Measurements from ENCODE around the gene COX7A2L. TPM values are rescaled to one million over a fixed set of nuclear protein-coding genes. Genes with fewer than 3 reads are reported as not detected.

COX7A2L gene
- total RNA-seq, 1 donor from 2014 or later = 85.7 TPM

- Mint-ChIP-seq H3K27ac (no peak overlapping the region), H3K36me3 (ENCODE audit: insufficient read depth) (peaks cover 7% of the 10 kb centered on the region), H3K4me3 (ENCODE audit: low read depth) (no peak overlapping the region), H3K4me1 (ENCODE audit: low read depth) (no peaks in the 10 kb centered on the region), H3K9me3 (ENCODE audit: low read depth) (no peaks in the 10 kb centered on the region), H3K27me3 (no peaks in the 10 kb centered on the region)
- no peak for TF ChIP-seq CTCF (IDR thresholded peaks at IDR 0.05; ENCODE audit: unreplicated experiment)
- no peak for DNase-seq (ENCODE audit: low spot score, unreplicated experiment)
Observed at GRCh38 chr2:42324949-42325348, 36.1 kb downstream of the COX7A2L start.

GRCh38 chr2:42324244-42324643, 36.8 kb downstream of the COX7A2L start:
- Mint-ChIP-seq H3K27ac (no peak overlapping the region), H3K4me3 (ENCODE audit: low read depth) (no peak overlapping the region)
- no peak for DNase-seq (ENCODE audit: low spot score, unreplicated experiment)

GRCh38 chr2:42321452-42322064, 39.5 kb downstream of the COX7A2L start:
- TF ChIP-seq CTCF (IDR thresholded peaks at IDR 0.05; ENCODE audit: unreplicated experiment) = no peak
- peaks cover 12% of the 10 kb centered on the region for H3K36me3 Mint-ChIP-seq (ENCODE audit: insufficient read depth)
- no peak overlapping the region for H3K4me3 Mint-ChIP-seq (ENCODE audit: low read depth)
- H3K27me3 Mint-ChIP-seq = no peaks in the 10 kb centered on the region
- H3K4me1 Mint-ChIP-seq (ENCODE audit: low read depth) = no peaks in the 10 kb centered on the region
- H3K27ac Mint-ChIP-seq = peak overlapping the region; percentile 56
- DNase-seq (ENCODE audit: low spot score, unreplicated experiment) = no peak
- no peaks in the 10 kb centered on the region for H3K9me3 Mint-ChIP-seq (ENCODE audit: low read depth)

More at GRCh38 chr2:42324244-42324643, 36.8 kb downstream of the COX7A2L start:
- TF ChIP-seq CTCF (IDR thresholded peaks at IDR 0.05; ENCODE audit: unreplicated experiment) = no peak
- Mint-ChIP-seq H3K4me1 (ENCODE audit: low read depth) (no peaks in the 10 kb centered on the region), H3K27me3 (no peaks in the 10 kb centered on the region), H3K36me3 (ENCODE audit: insufficient read depth) (peaks cover 7% of the 10 kb centered on the region), H3K9me3 (ENCODE audit: low read depth) (no peaks in the 10 kb centered on the region)

- H3K9me3 Mint-ChIP-seq (ENCODE audit: low read depth) = no peaks in the 10 kb centered on the region
Observed at GRCh38 chr2:42319265-42319664, 41.8 kb downstream of the COX7A2L start.

GRCh38 chr2:42317945-42318344, 43.1 kb downstream of the COX7A2L start:
- Mint-ChIP-seq H3K9me3 (ENCODE audit: low read depth) (no peaks in the 10 kb centered on the region), H3K27me3 (no peaks in the 10 kb centered on the region), H3K4me3 (ENCODE audit: low read depth) (no peak overlapping the region), H3K27ac (no peak overlapping the region), H3K36me3 (ENCODE audit: insufficient read depth) (peaks cover 18% of the 10 kb centered on the region), H3K4me1 (ENCODE audit: low read depth) (no peaks in the 10 kb centered on the region)
- DNase-seq (ENCODE audit: low spot score, unreplicated experiment) = no peak
- no peak for TF ChIP-seq CTCF (IDR thresholded peaks at IDR 0.05; ENCODE audit: unreplicated experiment)

More at GRCh38 chr2:42319265-42319664, 41.8 kb downstream of the COX7A2L start:
- H3K4me3 Mint-ChIP-seq (ENCODE audit: low read depth) = no peak overlapping the region
- DNase-seq (ENCODE audit: low spot score, unreplicated experiment) = no peak
- H3K4me1 Mint-ChIP-seq (ENCODE audit: low read depth) = no peaks in the 10 kb centered on the region
- H3K27me3 Mint-ChIP-seq = no peaks in the 10 kb centered on the region
- peaks cover 18% of the 10 kb centered on the region for H3K36me3 Mint-ChIP-seq (ENCODE audit: insufficient read depth)
- H3K27ac Mint-ChIP-seq = no peak overlapping the region
- no peak for TF ChIP-seq CTCF (IDR thresholded peaks at IDR 0.05; ENCODE audit: unreplicated experiment)

Measured in progenitor cell of endocrine pancreas (in vitro differentiated cells).